Limb (tissue), 2 donors: Measurements from ENCODE around the gene PRCC.

ENCODE experiments used
- DNase-seq, 2 donors: peaks; one replicate each; pipeline ENCODE4 v3.0.0-alpha.2; 2016; ENCODE audit errors: extremely low spot score in 2 of 2

Gene PRCC

GRCh38 chr1:156813298-156813697 lies 46.0 kb downstream of the PRCC start:
- DNase-seq = no peak

- peak in 1 of 2 donors; percentile 71 for DNase-seq
Measured at GRCh38 chr1:156813750-156814570, 46.6 kb downstream of the PRCC start.

GRCh38 chr1:156814571-156815260 lies 47.4 kb downstream of the PRCC start:
- no peak for DNase-seq

- no peak for DNase-seq
Measured at GRCh38 chr1:156815307-156815826, 48.0 kb downstream of the PRCC start.

GRCh38 chr1:156815961-156816422 lies 48.7 kb downstream of the PRCC start:
- DNase-seq = no peak

GRCh38 chr1:156816561-156817328 lies 49.4 kb downstream of the PRCC start, which contains the start of gene SH2D2A:
SH2D2A (minus strand) TSS chr1:156816848; CDS start chr1:156816708, 140 bp downstream.
- no peak for DNase-seq

- no peak for DNase-seq
Measured at GRCh38 chr1:156821801-156822200, 54.5 kb downstream of the PRCC start.

GRCh38 chr1:156822680-156823079 lies 55.3 kb downstream of the PRCC start:
- DNase-seq = no peak

GRCh38 chr1:156823210-156823790 lies 56.0 kb downstream of the PRCC start:
- no peak for DNase-seq

GRCh38 chr1:156826630-156827029 lies 59.3 kb downstream of the PRCC start:
- no peak for DNase-seq

GRCh38 chr1:156828400-156829124 lies 61.2 kb downstream of the PRCC start:
- DNase-seq = no peak

GRCh38 chr1:156832434-156832833 lies 65.1 kb downstream of the PRCC start:
- no peak for DNase-seq

GRCh38 chr1:156833603-156834002 lies 66.3 kb downstream of the PRCC start:
- no peak for DNase-seq

- no peak for DNase-seq
Measured at GRCh38 chr1:156834322-156834721, 67.0 kb downstream of the PRCC start.

GRCh38 chr1:156836041-156836654 lies 68.8 kb downstream of the PRCC start:
- no peak for DNase-seq

- no peak for DNase-seq
Measured at GRCh38 chr1:156836892-156837291, 69.6 kb downstream of the PRCC start.

- DNase-seq = peak in 1 of 2 donors; percentile 67
Measured at GRCh38 chr1:156838972-156839371, 71.6 kb downstream of the PRCC start.

GRCh38 chr1:156839426-156840109 lies 72.2 kb downstream of the PRCC start:
- no peak for DNase-seq

- DNase-seq = no peak
Measured at GRCh38 chr1:156840186-156840897, 73.0 kb downstream of the PRCC start.
